NCI-H1048 (cell line): ENCODE data around the gene PPCS.

Source experiments
- DNase-seq: peaks from one replicate; lab custom pipeline; 2025; lab: John Stamatoyannopoulos, UW

Gene PPCS

DNA sequence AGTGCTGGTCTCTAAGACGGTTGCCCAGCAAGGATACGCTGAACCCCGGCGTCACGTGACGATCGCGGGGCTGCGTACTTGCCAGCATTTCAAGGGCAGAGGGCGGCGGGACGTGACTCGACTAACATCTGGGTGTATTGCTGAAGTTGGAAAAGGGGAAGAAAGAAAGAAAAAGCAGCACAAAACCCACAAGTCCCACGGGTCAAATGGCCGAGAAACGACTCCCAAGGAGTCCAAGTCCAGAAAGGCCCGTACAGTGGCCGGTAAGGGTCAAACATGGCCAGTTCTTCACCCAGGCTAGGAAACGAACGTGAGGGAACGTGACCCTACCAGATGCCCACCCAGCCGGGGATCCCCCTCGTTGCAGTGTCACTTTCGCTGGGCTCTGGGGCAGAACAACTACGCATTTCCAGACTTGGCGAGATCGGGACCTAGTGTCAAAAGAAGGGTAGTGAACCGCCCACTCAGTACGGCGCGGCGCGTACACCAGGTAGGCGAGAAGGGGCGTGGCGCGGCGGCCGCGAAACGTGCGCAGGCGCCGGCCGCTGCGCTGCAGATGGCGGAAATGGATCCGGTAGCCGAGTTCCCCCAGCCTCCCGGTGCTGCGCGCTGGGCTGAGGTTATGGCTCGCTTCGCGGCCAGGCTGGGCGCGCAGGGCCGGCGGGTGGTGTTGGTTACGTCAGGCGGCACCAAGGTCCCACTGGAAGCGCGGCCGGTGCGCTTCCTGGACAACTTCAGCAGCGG is at the start of gene PPCS, which contains the start of gene ZMYND12:
PPCS (plus strand) TSS at position 534 of the 744 bp plus-strand sequence; CDS start at position 557, 23 bp downstream.
ZMYND12 (minus strand) TSS at position 13 of the 744 bp plus-strand sequence. CDS start 25 bp downstream, outside the sequence.
- peak; percentile 40 for DNase-seq

DNA sequence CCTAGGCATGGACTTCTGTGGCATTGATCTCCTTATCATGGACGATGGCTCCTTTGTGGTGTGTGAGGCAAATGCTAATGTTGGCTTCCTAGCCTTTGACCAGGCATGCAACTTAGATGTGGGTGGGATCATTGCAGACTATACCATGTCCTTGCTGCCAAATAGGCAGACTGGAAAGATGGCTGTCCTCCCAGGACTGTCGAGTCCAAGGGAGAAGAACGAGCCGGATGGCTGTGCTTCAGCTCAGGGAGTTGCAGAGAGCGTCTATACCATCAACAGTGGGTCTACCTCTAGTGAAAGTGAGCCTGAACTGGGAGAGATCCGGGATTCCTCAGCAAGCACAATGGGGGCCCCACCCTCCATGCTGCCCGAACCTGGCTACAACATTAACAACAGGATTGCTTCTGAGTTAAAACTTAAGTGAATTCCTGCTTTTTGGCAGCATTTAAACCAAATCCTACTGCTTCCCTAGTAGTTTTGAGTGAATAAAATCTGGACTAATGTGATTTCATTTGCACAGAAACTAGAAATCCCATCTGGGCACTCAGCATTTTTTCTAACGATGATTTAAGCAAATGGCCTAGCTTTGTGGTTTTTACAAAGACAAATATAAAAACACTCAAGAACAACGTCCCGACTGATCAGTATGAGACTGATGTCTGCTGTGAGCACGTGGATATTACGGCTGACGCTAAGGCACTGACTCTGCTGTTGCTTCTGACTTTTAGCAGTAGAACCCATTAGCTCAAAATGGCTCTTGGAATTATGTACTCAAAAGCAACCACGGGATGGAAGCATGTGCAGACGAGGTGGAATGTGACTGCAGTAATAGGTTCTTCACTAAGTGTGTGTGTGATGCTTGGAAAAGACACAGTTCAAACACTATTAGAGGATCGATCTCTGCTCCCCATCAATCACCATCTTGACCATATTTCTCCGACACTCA is 41.5 kb upstream of the PPCS start:
- DNase-seq = no peak

DNA sequence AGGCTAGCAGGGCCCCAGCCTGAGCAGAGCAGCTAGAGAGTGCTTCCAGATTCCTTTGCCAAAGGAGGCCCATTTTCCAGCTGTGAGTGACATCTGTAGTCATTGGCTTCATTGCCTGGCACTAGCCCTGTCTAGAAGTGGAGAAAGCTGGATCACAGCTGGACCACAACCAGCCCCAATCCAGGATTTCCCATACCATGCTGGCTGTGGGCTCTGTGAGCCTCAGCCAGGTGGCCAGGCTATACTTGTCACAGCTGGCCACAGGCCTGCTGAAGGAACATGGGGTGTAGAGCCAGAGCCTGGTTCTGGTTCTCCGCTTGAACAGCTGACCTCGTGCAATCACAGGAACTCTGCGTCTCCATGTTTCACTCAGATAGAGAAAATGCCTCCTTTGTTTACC is 39.2 kb upstream of the PPCS start:
- DNase-seq = no peak

DNA sequence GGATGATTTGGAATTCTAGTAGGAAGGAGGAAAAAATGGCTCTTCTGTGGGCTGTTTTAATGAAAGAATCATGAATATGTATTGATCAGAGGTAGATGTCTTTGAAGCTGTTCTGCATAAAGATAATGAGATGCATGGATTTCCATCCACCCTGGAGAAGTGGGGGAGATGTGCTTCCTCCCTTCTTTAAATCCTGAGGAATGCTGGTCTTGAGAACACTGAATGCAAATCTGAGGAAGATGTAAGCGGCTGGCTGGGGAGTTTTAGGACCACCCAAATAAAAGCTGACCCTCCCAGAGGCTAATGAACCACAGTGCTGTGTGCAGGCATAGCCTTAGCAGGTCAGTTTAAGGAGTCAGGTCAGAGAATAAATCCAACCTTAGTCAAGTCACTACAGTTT is 37.8 kb upstream of the PPCS start:
- no peak for DNase-seq

DNA sequence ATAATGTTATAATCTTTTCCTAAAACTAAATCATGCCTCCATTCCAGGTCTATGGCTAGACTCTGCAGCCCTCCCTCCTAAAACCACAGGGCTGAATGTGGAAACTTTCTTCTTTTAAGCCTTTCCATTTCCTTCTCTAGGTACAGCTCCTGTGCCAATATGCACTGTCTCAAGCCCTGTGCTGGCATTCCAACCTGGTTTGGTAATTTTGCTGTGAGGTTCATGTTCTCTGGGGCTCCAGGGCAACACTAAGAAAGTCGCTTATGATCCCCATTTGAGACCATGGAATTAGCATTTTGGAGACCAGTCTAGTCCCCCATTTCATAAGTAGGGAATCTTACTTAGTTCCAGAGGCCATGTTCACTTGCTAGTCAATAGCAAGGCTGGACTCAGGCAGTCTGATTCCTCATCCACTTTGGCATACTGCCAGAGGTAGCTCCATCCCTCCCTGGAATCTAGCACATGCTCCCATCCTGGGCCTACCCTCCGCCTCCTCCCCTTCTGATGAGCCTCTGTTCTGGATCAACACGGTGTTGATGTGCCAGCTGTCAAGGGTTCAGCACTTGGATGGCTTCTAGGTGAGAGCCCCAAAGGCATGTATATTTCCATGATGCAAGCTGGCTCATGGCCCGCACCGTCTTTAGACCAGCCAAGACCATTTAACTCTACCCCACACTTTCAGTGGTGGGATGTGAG is 37.1 kb upstream of the PPCS start:
- no peak for DNase-seq

DNA sequence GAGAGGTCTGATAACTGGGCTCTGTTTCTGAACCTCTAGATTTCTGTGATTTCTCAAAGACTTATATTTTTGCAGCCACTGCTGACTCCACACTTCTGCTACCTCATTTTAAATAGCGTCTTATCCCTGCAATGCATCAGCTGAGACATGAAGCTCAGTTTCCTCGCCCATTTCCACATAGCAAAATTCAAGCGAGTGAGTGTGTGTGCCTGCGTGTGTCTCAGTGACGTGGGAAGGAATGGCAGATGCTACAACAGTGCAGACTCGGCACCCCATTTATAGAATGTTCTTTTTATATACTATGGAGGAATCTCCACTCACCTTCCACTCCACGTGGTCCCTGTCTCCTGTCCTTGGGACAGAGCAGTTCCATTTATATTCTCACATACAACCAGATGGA is 36.2 kb upstream of the PPCS start:
- DNase-seq = no peak

DNA sequence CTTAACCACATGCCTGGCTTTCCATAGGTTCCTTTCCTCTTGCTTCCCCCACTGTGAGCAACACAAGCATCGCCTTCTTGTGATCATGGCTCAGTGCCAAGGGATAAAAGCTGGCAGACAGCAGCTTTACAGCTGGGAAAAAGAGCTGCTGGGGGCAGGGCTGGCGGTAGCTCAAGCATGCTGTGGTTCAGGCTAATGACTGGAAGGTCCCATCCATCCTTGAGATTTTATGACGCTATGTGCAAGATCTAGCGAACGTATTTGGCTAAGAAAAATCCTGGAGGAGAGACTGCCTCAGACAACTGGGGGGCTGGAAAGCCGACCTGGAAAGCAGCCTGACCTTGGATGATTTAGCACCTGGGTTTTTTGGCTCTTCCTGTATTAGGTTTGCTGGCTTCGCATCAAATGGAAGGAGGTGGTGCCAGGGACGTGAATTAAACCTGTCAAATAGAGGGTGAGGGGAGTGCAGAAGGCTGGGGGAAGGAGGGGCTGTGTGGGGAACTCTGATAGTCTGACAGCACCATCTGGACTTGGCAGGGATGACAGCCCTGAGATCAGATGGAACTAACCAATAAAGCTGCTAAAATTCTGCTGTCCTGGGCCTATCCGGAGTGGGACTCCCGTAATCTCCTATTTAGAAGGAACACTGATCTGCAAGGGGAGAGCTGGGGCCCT is 35.3 kb upstream of the PPCS start:
- DNase-seq = peak; percentile 3

DNA sequence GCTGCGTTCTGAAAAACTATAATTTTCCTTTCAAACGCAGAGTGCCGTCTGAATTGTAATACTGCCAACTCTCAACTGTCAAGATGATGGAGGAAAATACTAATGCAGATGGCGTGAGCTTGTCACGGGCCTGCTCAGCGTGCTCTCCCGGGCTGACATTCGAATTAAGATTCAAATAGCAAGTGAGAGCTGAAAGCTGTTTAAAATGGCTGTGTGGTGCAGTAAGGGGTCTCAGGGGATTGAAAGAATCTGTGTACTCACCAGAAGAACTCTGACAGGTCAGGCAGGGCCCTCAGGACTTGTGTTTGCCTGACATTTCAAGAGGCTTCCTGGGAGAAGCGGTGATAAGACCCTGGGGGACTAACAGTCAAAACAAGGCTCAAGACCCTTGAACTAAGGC is 33.6 kb upstream of the PPCS start:
- no peak for DNase-seq

DNA sequence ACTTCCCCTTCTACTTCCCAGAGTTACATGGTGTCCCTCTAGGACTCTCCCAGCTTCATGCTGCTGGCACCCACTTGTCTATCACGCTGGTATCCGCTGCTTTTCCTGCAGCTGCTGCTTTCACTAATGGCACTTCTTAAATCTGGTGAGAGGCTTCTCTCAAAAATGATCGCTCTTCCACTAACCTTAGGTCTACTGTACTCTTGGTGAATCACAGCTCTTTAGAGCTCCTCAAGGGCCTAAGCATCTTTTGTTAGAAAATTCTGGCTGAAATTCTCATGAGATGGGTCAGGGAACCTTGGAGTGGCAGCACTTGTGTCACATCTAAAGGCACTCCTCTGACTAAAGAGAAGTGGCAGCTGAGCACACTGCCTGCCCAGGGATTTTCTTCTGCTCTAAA is 32.7 kb upstream of the PPCS start:
- DNase-seq = no peak

DNA sequence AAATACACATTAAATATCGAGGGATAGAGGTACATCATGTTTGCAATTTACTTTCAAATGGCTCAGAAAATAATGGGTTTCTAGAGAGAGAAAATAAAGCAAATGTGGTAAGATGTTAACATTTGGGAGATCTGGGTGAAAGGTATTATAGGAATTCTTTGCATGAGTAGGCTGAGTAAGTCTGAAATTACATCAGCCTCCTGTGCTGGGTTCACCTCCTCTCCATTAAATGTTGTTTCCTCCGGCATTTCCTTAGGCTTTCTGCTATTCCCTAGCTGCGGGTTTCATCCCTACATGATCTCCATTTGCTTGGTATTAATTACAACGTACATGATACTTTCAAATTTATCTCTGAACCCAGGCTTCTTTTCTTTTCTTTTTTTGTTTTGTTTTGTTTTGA is 32.1 kb upstream of the PPCS start:
- no peak for DNase-seq

DNA sequence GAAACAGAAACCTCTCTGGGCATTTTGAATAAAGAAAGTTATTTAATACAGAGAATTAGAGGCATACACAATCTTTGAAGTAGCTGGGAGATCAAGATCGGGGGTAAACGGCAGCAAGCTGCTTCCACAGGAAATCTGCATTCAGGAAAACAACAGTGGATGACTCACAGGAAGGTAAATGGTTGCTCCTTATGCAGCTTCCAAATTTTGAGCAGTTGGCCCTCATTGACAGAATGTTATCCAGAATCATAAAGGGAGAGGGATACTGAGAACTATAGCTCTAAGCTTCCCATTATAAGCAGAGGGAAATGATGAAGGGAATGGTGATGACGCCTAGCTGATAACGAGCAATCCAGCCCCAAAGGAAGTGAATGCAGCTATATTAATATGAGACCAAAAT is 29.1 kb upstream of the PPCS start:
- DNase-seq = no peak

DNA sequence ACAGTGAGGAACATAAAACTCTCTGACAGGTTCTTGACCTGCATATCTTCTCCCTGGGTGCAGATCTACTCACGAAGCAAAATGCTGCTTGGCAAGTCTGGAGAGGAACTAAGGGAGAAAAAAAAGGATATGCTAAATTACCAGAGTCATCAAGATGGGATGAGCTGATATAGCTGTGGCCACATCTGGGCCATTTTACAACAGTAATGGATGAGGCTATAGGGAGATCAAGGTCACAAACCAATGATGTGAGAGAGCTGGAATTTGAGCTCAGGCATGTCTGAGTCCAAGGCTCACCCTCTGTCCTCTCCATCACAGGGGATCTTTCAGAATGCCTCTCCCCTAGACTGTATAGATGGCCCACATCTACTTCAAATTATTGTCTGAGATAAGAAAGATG is 26.7 kb upstream of the PPCS start:
- no peak for DNase-seq

DNA sequence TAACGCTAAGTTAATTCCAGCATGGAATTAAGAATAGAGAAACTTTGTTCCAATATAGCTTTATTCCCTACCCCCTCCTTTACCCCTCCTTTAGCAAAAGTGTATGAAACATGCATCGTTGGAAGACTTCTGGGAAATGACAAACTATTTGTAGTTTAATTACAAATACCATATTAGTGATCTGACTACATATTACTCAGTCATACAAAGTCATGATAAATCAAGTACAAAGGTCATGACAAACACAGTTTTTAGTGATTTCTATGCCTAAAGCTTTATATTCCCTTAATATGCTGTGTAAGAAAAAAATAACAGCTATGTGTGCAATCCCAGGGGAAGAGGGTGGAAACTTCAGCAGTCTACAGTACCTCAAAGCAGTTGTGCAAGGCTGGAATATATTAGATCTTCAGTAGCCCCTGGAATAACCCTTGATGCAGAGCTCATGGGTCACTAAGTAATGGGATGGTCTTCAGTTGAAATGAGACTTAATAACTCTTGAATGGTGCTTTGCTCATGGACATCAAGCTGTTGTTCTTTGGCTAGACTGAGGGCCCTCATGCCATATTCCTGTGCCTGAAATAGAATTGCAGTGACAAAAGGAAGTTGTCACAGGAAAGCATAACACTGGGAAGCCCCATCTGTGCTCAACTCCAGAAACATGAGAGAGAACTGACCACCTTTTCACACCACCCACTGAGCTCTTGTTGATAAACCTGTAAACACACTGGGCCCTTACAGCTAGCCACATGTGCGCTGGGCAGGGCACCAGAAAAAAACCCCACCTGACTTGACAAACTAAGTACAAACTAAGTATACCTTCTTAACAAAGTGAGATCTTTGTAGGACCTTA is 25.8 kb upstream of the PPCS start:
- no peak for DNase-seq

DNA sequence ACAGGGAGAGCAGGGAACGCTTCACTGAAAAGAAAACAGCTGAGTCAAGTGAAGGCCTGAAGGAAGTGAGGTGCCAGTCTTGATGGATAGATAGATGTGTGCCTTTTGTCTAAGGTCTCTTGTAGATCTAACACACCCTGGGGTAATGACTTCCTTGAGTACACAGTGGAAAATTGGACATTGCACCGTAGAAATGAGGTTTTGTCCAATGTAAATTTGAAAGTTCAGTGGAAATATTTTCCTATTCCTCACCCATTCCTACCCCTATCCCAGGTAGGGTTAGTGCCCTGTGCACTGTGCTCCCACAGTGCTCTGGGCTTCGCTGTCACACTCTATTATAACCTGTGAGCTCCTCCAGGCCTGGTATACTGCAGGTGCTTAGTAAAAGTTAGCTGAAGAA is 24.8 kb upstream of the PPCS start:
- no peak for DNase-seq

DNA sequence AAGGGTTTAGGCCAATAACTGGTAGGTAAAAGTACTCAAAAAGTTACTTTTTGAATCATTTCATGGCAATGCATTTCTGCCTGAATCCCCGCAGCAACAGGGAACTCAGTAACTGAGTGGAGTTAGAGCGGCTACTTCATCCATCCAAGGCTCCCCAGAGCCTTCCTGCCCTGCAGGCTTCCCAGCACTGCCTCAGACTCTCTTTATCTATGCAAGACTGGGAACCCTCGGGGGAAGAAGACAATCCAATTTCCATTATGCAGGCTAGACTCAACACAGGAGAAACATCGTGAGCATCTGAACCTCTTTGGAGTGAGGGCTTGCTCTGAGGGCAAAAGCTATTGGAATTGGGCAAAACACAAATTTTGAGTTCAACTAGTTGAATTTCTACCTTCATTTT is 23.6 kb upstream of the PPCS start:
- DNase-seq = no peak

DNA sequence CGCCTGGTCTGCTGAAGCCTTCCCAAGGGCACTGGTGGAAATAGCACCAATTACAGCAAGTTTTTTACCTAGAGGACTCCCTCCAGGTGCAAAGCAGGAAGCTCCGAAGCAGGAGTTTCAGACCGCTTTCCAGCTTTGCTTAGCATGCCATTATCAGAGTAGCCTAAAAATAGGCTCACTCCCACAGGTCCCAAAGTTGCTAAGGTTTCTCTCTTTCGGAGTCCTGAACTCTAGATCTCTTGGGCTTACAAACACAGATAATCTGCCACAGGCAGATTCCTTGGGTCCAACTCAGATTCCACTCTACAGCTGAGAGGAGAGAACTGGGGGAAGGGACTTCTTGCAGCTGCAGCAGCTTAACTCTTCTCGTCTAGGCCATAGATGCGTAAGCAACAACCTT is 23.0 kb upstream of the PPCS start:
- DNase-seq = no peak

DNA sequence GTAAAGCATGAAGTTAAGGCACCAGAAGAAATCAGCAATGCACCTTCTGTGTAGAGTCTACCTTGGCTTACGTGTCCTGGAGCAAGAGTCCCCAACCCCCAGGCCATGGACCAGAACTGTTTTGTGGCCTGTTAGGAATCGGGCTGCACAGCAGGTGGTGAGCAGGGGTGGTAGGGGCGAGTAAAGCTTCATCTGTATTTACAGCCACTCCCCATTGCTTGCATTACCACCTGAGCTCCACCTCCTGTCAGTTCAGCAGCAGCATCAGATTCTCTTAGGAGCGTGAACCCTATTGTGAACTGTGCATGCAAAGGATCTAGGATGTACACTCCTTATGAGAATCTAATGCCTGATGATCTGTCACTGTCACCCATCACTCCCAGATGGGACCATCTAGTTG is 22.0 kb upstream of the PPCS start:
- DNase-seq = no peak

DNA sequence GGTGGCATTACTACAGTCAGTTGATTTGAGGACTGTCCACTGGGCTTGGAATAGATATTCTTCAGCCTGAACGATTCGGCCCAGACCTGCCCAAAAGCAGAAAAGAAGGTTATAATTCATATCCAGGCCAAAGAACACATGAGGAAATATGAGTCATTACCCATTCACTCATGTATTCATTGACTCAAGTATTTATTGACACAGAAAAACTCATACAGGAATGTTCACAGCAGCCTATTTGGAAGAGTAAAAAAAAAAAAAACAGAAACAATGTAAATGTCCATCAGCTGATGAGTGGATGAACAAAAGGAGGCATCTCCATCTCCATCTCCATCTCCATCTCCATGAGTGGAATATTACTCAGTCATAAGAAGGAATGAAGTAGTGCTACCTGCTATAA is 16.4 kb upstream of the PPCS start:
- no peak for DNase-seq

DNA sequence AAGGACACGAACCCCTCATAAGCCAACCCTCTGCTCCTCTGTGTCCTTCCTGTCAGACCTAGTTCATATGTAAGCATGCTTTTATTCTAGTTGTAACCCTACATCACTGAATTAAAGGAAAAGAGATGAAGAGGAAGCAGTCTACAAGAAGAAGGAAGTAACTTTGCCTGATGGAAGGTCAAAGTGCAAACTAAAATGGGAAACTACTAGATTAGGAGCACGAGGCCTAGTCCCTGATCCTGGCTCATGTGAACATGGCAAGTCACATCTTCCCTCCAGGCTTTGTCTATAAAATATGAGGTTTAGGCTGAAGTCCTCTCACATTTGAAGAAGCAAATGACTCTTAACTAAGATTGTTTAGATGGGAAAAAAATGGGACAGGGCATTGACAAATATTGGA is 13.7 kb upstream of the PPCS start:
- no peak for DNase-seq

DNA sequence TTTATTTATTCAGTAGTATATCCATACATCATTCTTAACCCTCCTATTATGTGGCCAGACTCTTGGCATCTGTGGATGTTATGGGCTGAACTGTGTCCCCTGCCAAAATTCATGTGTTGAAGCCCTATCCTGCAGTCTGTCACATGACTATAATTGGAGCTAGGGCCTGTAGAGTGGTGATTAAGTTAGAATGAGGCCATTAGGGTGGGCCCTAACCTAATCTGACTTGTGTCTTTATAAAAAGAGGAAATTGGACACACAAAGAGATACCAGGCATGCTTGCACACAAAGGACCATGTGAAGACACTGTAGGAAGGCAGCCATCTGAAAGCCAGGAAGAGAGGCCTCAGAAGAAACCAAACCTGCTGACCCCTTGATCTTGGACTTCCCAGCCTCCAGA is 7.1 kb upstream of the PPCS start:
- no peak for DNase-seq

DNA sequence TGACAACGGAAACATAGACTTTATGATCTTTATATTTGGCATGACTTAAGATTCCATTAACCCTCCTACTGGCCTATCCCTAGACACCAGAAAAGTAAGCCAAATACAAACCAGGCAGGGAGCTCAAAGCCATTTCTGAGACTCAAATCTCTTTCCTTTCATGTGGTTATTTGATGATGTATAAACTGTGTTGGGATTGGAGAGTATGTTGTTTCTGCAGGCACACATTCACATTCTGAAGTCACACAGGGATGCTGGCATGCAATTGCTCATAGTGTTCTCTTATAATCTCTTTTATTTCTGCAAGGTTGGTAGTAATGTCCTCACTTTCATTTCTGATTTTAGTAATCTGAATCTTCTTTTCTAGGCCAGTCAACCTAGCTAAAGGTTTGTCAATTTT is 6.3 kb upstream of the PPCS start:
- DNase-seq = no peak
